CD4-positive, alpha-beta T cell (primary cell): Measurements from ENCODE around the gene COG8. TPM values are rescaled to one million over a fixed set of nuclear protein-coding genes. Genes with fewer than 3 reads are reported as not detected.
"Not testable (repeated sequence)": the region's sequence is repeated elsewhere in the genome, so short reads cannot be mapped to it uniquely, and the experiment has no call there.

Source experiments
- ATAC-seq: fragments of 200-7000 bp; cut with Tn5 transposase; one replicate; pipeline ENCODE4 v1.10.0; 2022; ENCODE audit warnings: mild to moderate bottlenecking; ENCODE audit not compliant: poor library complexity
- CTCF ChIA-PET: fragments of 350-600 bp; sonication (Branson Sonifier 250); formaldehyde crosslinking; loops from one replicate; lab custom pipeline; 2021; ENCODE audit warnings: antibody characterized with exemption, inconsistent platforms; lab: Charles Lee
- POLR2A ChIA-PET: fragments of 350-600 bp; sonication (Branson Sonifier 250); formaldehyde crosslinking; loops from one replicate; lab custom pipeline; 2021; ENCODE audit warnings: antibody characterized with exemption, inconsistent platforms; lab: Charles Lee
- DNase-seq, 14 experiments: peaks; one replicate each; pipeline ENCODE4 v3.0.0-alpha.2; 2013 to 2020; ENCODE audit warnings: mixed read lengths in 2 of 14
- H3K27ac ChIP-seq, 2 donors: one replicate each; pipeline versions ENCODE4 v1.5.1 to v1.7.0; 2013; ENCODE audit warnings: low read length in 2 of 2, low read depth in 1 of 2, mild to moderate bottlenecking in 1 of 2
- H3K27me3 ChIP-seq, 2 experiments: 1 replicate in 1 of 2; 2 replicates in 1 of 2; pipeline versions ENCODE4 v1.6.1 to v1.7.0; 2013; ENCODE audit warnings: low read length in 2 of 2, control low read depth in 1 of 2, mild to moderate bottlenecking in 1 of 2, moderate library complexity in 1 of 2; ENCODE audit not compliant: insufficient read depth in 2 of 2, control insufficient read depth in 1 of 2
- H3K36me3 ChIP-seq: one replicate; pipeline ENCODE4 v1.6.1; 2013; ENCODE audit warnings: low read length, control low read depth; ENCODE audit not compliant: insufficient read depth
- H3K4me1 ChIP-seq: one replicate; pipeline ENCODE4 v1.6.1; 2013; ENCODE audit warnings: low read length, control low read depth; ENCODE audit not compliant: insufficient read depth
- H3K4me3 ChIP-seq: one replicate; pipeline ENCODE4 v1.5.1; 2013; ENCODE audit warnings: mild to moderate bottlenecking, low read length, moderate library complexity
- H3K9me3 ChIP-seq, 2 experiments: 1 replicate in 1 of 2; 2 replicates in 1 of 2; pipeline versions ENCODE4 v1.6.1 to v1.7.0; 2013; ENCODE audit warnings: low read length in 2 of 2, mild to moderate bottlenecking in 2 of 2, control low read depth in 1 of 2, moderate library complexity in 1 of 2; ENCODE audit not compliant: control insufficient read depth in 1 of 2, insufficient read depth in 1 of 2
- H3K27ac Mint-ChIP-seq: one replicate; pipeline ENCODE4 v1.8.0; 2020; ENCODE audit warnings: mixed read lengths
- H3K27me3 Mint-ChIP-seq: one replicate; pipeline ENCODE4 v1.8.0; 2021; ENCODE audit warnings: mixed read lengths
- H3K36me3 Mint-ChIP-seq: one replicate; pipeline ENCODE4 v1.8.0; 2021; ENCODE audit warnings: low read depth, mixed read lengths
- H3K4me1 Mint-ChIP-seq: one replicate; pipeline ENCODE4 v1.8.0; 2021; ENCODE audit warnings: low read depth, mixed read lengths
- H3K4me3 Mint-ChIP-seq: one replicate; pipeline ENCODE4 v1.8.0; 2020; ENCODE audit warnings: mild to moderate bottlenecking, mixed read lengths
- H3K9me3 Mint-ChIP-seq: one replicate; pipeline ENCODE4 v1.8.0; 2020; ENCODE audit warnings: mixed read lengths
- CTCF ChIP-seq: fragments of 200-600 bp; IDR thresholded peaks from one replicate; pipeline ENCODE4 v1.8.0; 2022; ENCODE audit warnings: antibody characterized with exemption, mild to moderate bottlenecking
- intact Hi-C, 2 experiments: fragments of 100-400 bp; cut with DNase I in 1 of 2; cut with micrococcal nuclease in 1 of 2; formaldehyde crosslinking; loops; one replicate each; pipeline versions ENCODE4 v1.15.1 to v1.9.0; 2023 to 2025; cut with DNase I, micrococcal nuclease
- total RNA-seq, 174 experiments: library from RNA in 2 of 174; stranded (reverse) in 2 of 174; gene quantifications; one replicate each; pipeline ENCODE4 v1.2.3 and lab custom pipeline; 2021 to 2026

The COG8 gene
- total RNA-seq, 2 experiments from 2014 or later = 18.4 to 19.3 TPM

DNA sequence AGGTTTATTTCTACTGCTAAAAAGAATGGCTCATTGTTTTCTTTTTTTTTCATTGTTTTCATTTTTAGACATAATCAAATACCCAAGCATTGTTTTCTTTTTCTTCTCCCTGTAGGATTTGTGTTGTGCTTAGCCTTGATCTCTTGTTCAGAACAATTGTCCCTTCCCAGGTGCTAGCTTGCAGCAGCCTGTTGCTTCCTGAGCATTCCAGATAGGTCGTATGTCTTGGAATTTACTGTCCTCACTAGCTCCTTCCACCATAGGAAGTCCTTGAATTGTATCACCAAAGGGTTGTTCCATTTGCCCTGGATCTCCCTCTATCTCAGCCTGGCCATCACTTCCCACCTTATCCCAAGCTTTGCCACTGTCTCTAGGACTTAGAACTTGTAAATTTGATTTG, 38.2 kb downstream of the COG8 start:
- Histone ChIP-seq H3K4me3 (no peak overlapping the region), H3K27ac (no peak overlapping the region), H3K9me3 (no peaks in the 10 kb centered on the region), H3K36me3 (peaks cover 4% of the 10 kb centered on the region), H3K27me3 (no peaks in the 10 kb centered on the region), H3K4me1 (no peaks in the 10 kb centered on the region)
- peaks cover 19% of the 10 kb centered on the region for H3K36me3 Mint-ChIP-seq
- no peak overlapping the region for H3K27ac Mint-ChIP-seq
- no peaks in the 10 kb centered on the region for H3K4me1 Mint-ChIP-seq
- intact Hi-C loops = no loop called here
- no peak overlapping the region for H3K4me3 Mint-ChIP-seq
- DNase-seq (no peak), ATAC-seq (no peak)
- no peaks in the 10 kb centered on the region for H3K9me3 Mint-ChIP-seq
- ChIA-PET CTCF (no interaction called here), POLR2A (no interaction called here)
- no peaks in the 10 kb centered on the region for H3K27me3 Mint-ChIP-seq
- TF ChIP-seq CTCF = no peak

DNA sequence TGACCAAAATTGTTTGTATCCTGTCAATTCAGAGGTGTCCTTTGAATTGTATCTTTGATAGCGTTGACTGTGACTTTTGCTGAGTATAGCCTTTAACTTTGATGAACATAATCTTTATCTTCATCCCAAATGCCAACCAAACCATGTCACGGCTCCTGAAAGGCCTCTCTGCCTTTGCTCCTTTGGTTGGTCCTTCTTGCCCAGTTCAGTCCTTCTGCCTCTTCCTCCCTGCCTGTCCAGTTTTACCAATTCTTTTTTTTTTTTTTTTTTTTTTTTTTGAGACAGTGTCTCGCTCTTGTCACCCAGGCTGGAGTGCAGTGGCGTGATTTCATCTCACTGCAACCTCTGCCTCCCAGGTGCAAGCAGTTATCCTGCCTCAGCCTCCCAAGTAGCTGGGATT, 41.1 kb downstream of the COG8 start:
- intact Hi-C loops = no loop called here
- no peak for TF ChIP-seq CTCF
- Mint-ChIP-seq H3K27ac (no peak overlapping the region), H3K9me3 (no peaks in the 10 kb centered on the region), H3K4me3 (no peak overlapping the region), H3K4me1 (no peaks in the 10 kb centered on the region), H3K36me3 (peaks cover 16% of the 10 kb centered on the region), H3K27me3 (no peaks in the 10 kb centered on the region)
- DNase-seq (no peak), ATAC-seq (no peak)
- no peak overlapping the region for H3K27ac ChIP-seq
- CTCF ChIA-PET = no interaction called here
- H3K27me3 ChIP-seq = no peaks in the 10 kb centered on the region
- no peak overlapping the region for H3K4me3 ChIP-seq
- no peaks in the 10 kb centered on the region for H3K4me1 ChIP-seq
- POLR2A ChIA-PET = no interaction called here
- H3K9me3 ChIP-seq = no peaks in the 10 kb centered on the region
- H3K36me3 ChIP-seq = peaks cover 4% of the 10 kb centered on the region

DNA sequence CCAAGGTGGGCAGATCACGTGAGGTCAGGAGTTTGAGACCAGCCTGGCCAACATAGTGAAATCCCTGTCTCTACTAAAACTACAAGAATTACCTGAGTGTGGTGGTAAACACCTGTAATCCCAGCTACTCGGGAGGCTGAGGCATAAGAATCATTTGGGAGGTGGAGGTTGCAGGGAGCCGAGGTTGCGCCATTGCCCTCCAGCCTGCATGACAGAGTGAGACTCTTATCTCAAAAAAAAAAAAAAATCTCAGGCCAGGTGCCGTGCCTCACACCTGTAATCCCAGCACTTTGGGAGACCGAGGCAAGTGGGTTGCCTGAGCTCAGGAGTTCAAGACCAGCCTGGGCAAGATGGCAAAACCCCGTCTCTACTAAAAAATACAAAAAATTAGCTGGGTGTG, 42.6 kb downstream of the COG8 start:
- H3K27ac Mint-ChIP-seq, intact Hi-C loops, H3K4me1 Mint-ChIP-seq, ATAC-seq, CTCF ChIA-PET, H3K4me1 ChIP-seq, H3K9me3 ChIP-seq, H3K4me3 Mint-ChIP-seq, H3K9me3 Mint-ChIP-seq, H3K27ac ChIP-seq, H3K27me3 ChIP-seq, H3K4me3 ChIP-seq, H3K36me3 ChIP-seq, DNase-seq, H3K27me3 Mint-ChIP-seq, POLR2A ChIA-PET: not testable (repeated sequence)
- peaks cover 16% of the 10 kb centered on the region for H3K36me3 Mint-ChIP-seq

- H3K4me1 ChIP-seq = no peaks in the 10 kb centered on the region
- TF ChIP-seq CTCF = no peak
- DNase-seq (no peak), ATAC-seq (no peak)
- H3K27me3 ChIP-seq = no peaks in the 10 kb centered on the region
- H3K9me3 ChIP-seq = no peaks in the 10 kb centered on the region
- no peak overlapping the region for H3K27ac ChIP-seq
- Mint-ChIP-seq H3K27me3 (no peaks in the 10 kb centered on the region), H3K4me1 (no peaks in the 10 kb centered on the region), H3K4me3 (no peak overlapping the region), H3K9me3 (no peaks in the 10 kb centered on the region), H3K36me3 (peaks cover 5% of the 10 kb centered on the region), H3K27ac (no peak overlapping the region)
- POLR2A ChIA-PET = no interaction called here
- no peaks in the 10 kb centered on the region for H3K36me3 ChIP-seq
- H3K4me3 ChIP-seq = no peak overlapping the region
- intact Hi-C loops = no loop called here
- CTCF ChIA-PET = interaction anchor here (1.6 kb wide), 1 partner anchor 144 kb away, joined by 4 read pairs; no protein-coding TSS in a partner anchor
Measured at GRCh38 chr16:69294051-69294450, 45.3 kb downstream of the COG8 start.
